MCF 10A (cell line): Measurements from ENCODE around the gene SORBS1. TPM values are rescaled to one million over a fixed set of nuclear protein-coding genes. Genes with fewer than 3 reads are reported as not detected.
"Not testable (repeated sequence)": the region's sequence is repeated elsewhere in the genome, so short reads cannot be mapped to it uniquely, and the experiment has no call there.

Experiments
- BruUV-seq: library from RNA; stranded (reverse); fragments of 400-500 nt; replicated peaks from 2 replicates; lab custom pipeline; 2021; lab: Mats Ljungman, UMichigan
- CTCF ChIA-PET: fragments of 300-600 bp; sonication (Branson Sonifier 250); formaldehyde crosslinking; extraction: SDS; loops from one replicate; lab custom pipeline; 2021; ENCODE audit warnings: antibody characterized with exemption, inconsistent platforms; lab: Yijun Ruan, JAX
- POLR2A ChIA-PET: fragments of 300-600, 350-650 bp; sonication (Branson Sonifier 250); formaldehyde crosslinking; extraction: SDS; loops from one replicate; lab custom pipeline; 2020; ENCODE audit warnings: antibody characterized with exemption, inconsistent platforms; lab: Yijun Ruan, JAX
- DNase-seq: peaks from one replicate; pipeline ENCODE4 v3.0.0-alpha.2; 2018; ENCODE audit not compliant: unreplicated experiment
- H3K27ac Mint-ChIP-seq: one replicate; pipeline ENCODE4 v1.8.0; 2022; ENCODE audit warnings: mild to moderate bottlenecking, low read depth, mixed read lengths; ENCODE audit not compliant: unreplicated experiment
- H3K27me3 Mint-ChIP-seq: one replicate; pipeline ENCODE4 v1.8.0; 2022; ENCODE audit warnings: mixed read lengths; ENCODE audit not compliant: insufficient read depth, unreplicated experiment
- H3K36me3 Mint-ChIP-seq: one replicate; pipeline ENCODE4 v1.8.0; 2022; ENCODE audit warnings: mild to moderate bottlenecking, moderate library complexity, mixed read lengths; ENCODE audit not compliant: insufficient read depth, unreplicated experiment
- H3K4me1 Mint-ChIP-seq: one replicate; pipeline ENCODE4 v1.8.0; 2022; ENCODE audit warnings: mixed read lengths; ENCODE audit not compliant: insufficient read depth, unreplicated experiment
- H3K4me3 Mint-ChIP-seq: one replicate; pipeline ENCODE4 v1.8.0; 2022; ENCODE audit warnings: mild to moderate bottlenecking, moderate library complexity, mixed read lengths; ENCODE audit not compliant: unreplicated experiment
- H3K9me3 Mint-ChIP-seq: one replicate; pipeline ENCODE4 v1.8.0; 2022; ENCODE audit warnings: mixed read lengths; ENCODE audit not compliant: unreplicated experiment
- CTCF ChIP-seq: fragments of 200-600 bp; IDR thresholded peaks from one replicate; pipeline ENCODE4 v1.8.0; 2022; ENCODE audit warnings: antibody characterized with exemption, mild to moderate bottlenecking; ENCODE audit not compliant: unreplicated experiment
- intact Hi-C: fragments of 100-400 bp; cut with micrococcal nuclease; formaldehyde crosslinking; loops from 2 replicates; pipeline ENCODE4 v1.14.1; 2022
- total RNA-seq: library from RNA; stranded (reverse); gene quantifications from 2 replicates; pipeline ENCODE4 v1.2.3, GENCODE V29; 2022

The SORBS1 gene
- total RNA-seq, 1 experiment from 2014 or later, result 1.0 TPM

GRCh38 chr10:95352684-95353083 lies 208.5 kb downstream of the SORBS1 start:
- no peak for DNase-seq
- ChIA-PET CTCF (interaction anchor here (3.4 to 26.5 kb wide), 2 partner anchors 10 to 112 kb away, joined by 31 to 713 read pairs; no protein-coding TSS in a partner anchor), POLR2A (interaction anchor here (0.6 to 1.2 kb wide), 2 partner anchors 32 to 177 kb away, joined by 3 read pairs; no protein-coding TSS in a partner anchor)
- Mint-ChIP-seq H3K9me3 (no peaks in the 10 kb centered on the region), H3K27ac (no peak overlapping the region), H3K27me3 (no peaks in the 10 kb centered on the region), H3K4me3 (no peak overlapping the region), H3K4me1 (peaks cover 12% of the 10 kb centered on the region), H3K36me3 (no peaks in the 10 kb centered on the region)
- intact Hi-C loops, result no loop called here
- TF ChIP-seq CTCF, result no peak
- BruUV-seq, result no TSS peak

- BruUV-seq, result no TSS peak
- peaks cover 18% of the 10 kb centered on the region for H3K4me1 Mint-ChIP-seq
- no peak for DNase-seq
- H3K36me3 Mint-ChIP-seq, result no peaks in the 10 kb centered on the region
- H3K27ac Mint-ChIP-seq, result no peak overlapping the region
- ChIA-PET CTCF (interaction anchor here (0.7 to 26.5 kb wide), 9 partner anchors 11 to 140 kb away, joined by 3 to 713 read pairs (median 4); no protein-coding TSS in a partner anchor), POLR2A (no interaction called here)
- H3K27me3 Mint-ChIP-seq, result no peaks in the 10 kb centered on the region
- H3K9me3 Mint-ChIP-seq, result no peaks in the 10 kb centered on the region
- H3K4me3 Mint-ChIP-seq, result no peak overlapping the region
- intact Hi-C loops, result no loop called here
- no peak for TF ChIP-seq CTCF
These were observed 210.3 kb downstream of the SORBS1 start for GRCh38 chr10:95350830-95351228.

DNA sequence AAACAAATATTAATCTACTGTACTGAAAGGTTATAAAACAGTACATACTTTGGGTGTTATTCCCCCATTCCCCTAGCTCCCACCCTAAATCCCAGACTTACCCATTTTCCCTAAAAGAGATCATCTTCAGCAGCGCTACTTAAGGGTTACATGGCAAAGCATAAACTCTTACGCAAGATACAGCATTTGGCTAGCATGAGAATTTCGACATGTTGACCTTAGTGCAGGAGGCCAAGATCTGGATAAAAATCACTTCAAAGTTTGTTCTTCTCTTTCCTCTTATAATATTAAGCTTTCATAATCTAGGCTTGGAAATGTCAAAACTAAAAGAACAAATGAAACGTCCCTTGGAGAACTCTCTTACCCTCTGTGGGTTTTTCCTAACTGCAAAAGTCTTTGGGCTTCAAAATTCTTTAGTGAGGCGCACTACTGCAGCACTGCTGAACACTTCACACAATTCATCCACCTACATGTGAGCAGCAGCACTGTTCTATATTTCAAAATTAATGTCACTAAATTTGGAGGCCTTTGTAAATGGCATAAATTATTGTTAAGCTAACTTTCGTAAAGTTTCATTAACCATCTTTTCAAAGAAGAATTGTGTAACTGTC lies 210.8 kb downstream of the SORBS1 start:
- H3K36me3 Mint-ChIP-seq, result no peaks in the 10 kb centered on the region
- no TSS peak for BruUV-seq
- CTCF ChIA-PET, result interaction anchor here (0.7 to 26.5 kb wide), 10 partner anchors 11 to 372 kb away, joined by 3 to 713 read pairs (median 4); no protein-coding TSS in a partner anchor
- peaks cover 18% of the 10 kb centered on the region for H3K4me1 Mint-ChIP-seq
- no peak overlapping the region for H3K4me3 Mint-ChIP-seq
- H3K27me3 Mint-ChIP-seq, result no peaks in the 10 kb centered on the region
- H3K9me3 Mint-ChIP-seq, result no peaks in the 10 kb centered on the region
- DNase-seq, result peak; percentile 74
- no peak for TF ChIP-seq CTCF
- POLR2A ChIA-PET, result interaction anchor here (1.2 kb wide), 1 partner anchor 42 kb away, joined by 3 read pairs; no protein-coding TSS in a partner anchor
- intact Hi-C loops, result no loop called here
- H3K27ac Mint-ChIP-seq, result no peak overlapping the region

- H3K36me3 Mint-ChIP-seq, H3K27me3 Mint-ChIP-seq, DNase-seq, intact Hi-C loops, POLR2A ChIA-PET, H3K4me3 Mint-ChIP-seq, BruUV-seq, H3K9me3 Mint-ChIP-seq, H3K27ac Mint-ChIP-seq: not testable (repeated sequence)
- peaks cover 18% of the 10 kb centered on the region for H3K4me1 Mint-ChIP-seq
- CTCF ChIA-PET, result interaction anchor here (0.8 to 26.5 kb wide), 3 partner anchors 14 to 932 kb away, joined by 4 to 713 read pairs (median 63); no protein-coding TSS in a partner anchor
These were observed 213.8 kb downstream of the SORBS1 start for GRCh38 chr10:95347402-95347766.
